SJCRH30 (cell line): ENCODE results near the gene SSH2. TPM values are rescaled to one million over a fixed set of nuclear protein-coding genes. Genes with fewer than 3 reads are reported as not detected.
"Not testable (repeated sequence)": the region's sequence is repeated elsewhere in the genome, so short reads cannot be mapped to it uniquely, and the experiment has no call there.

Experiments
- DNase-seq, 2 experiments: peaks; one replicate each; pipeline ENCODE4 v3.0.0-alpha.2; 2015 to 2020
- H3K27ac ChIP-seq: fragments of 250-450 bp; sonication (Bioruptor Pico); 2 replicates; pipeline ENCODE4 v1.5.1; 2020; ENCODE audit warnings: mild to moderate bottlenecking, moderate library complexity
- H3K27me3 ChIP-seq: fragments of 250-450 bp; sonication (Bioruptor Pico); 2 replicates; pipeline ENCODE4 v1.5.1; 2020; ENCODE audit warnings: mild to moderate bottlenecking, moderate library complexity
- H3K36me3 ChIP-seq: fragments of 250-450 bp; sonication (Bioruptor Pico); 2 replicates; pipeline ENCODE4 v1.5.1; 2020; ENCODE audit warnings: mild to moderate bottlenecking, moderate library complexity
- H3K4me1 ChIP-seq: fragments of 250-450 bp; sonication (Bioruptor Pico); 2 replicates; pipeline ENCODE4 v1.5.1; 2020; ENCODE audit warnings: mild to moderate bottlenecking, moderate library complexity
- H3K4me3 ChIP-seq: fragments of 250-450 bp; sonication (Bioruptor Pico); 2 replicates; pipeline ENCODE4 v1.5.1; 2020; ENCODE audit warnings: mild to moderate bottlenecking, moderate library complexity
- H3K9me3 ChIP-seq: fragments of 250-450 bp; sonication (Bioruptor Pico); replicated peaks from 2 replicates; pipeline ENCODE4 v1.5.1; 2020; ENCODE audit warnings: mild to moderate bottlenecking, moderate library complexity
- total RNA-seq: library from RNA; depleted of rRNA; stranded (reverse); fragments of >200 nt; shearing (Covaris generic); gene quantifications from 2 replicates; pipeline ENCODE4 v1.2.3, GENCODE V29; 2014

SSH2 gene
- total RNA-seq, 1 experiment from 2014 or later, result 34.8 TPM

- Histone ChIP-seq H3K4me1 (no peaks in the 10 kb centered on the region), H3K36me3 (no peaks in the 10 kb centered on the region), H3K27ac (no peak overlapping the region), H3K27me3 (no peaks in the 10 kb centered on the region), H3K4me3 (no peak overlapping the region), H3K9me3 (no peaks in the 10 kb centered on the region)
- no peak for DNase-seq
These were observed 18.6 kb upstream of the SSH2 start for GRCh38 chr17:29948448-29949215.

GRCh38 chr17:29945281-29945680 lies 15.3 kb upstream of the SSH2 start:
- Histone ChIP-seq H3K4me1 (no peaks in the 10 kb centered on the region), H3K36me3 (no peaks in the 10 kb centered on the region), H3K27me3 (no peaks in the 10 kb centered on the region), H3K9me3 (no peaks in the 10 kb centered on the region), H3K27ac (no peak overlapping the region), H3K4me3 (no peak overlapping the region)
- DNase-seq, result no peak

GRCh38 chr17:29941334-29941733 lies 11.3 kb upstream of the SSH2 start, which contains the start of gene EFCAB5:
EFCAB5 (plus strand) TSS chr17:29941634; CDS start chr17:29941797, 163 bp downstream.
- Histone ChIP-seq H3K27ac (no peak within 1 kb of the TSS), H3K4me3 (no peak within 1 kb of the TSS), H3K36me3 (no peaks in the 10 kb centered on the region), H3K9me3 (no peaks in the 10 kb centered on the region), H3K4me1 (no peaks in the 10 kb centered on the region), H3K27me3 (no peaks in the 10 kb centered on the region)
- DNase-seq, result no peak

DNA sequence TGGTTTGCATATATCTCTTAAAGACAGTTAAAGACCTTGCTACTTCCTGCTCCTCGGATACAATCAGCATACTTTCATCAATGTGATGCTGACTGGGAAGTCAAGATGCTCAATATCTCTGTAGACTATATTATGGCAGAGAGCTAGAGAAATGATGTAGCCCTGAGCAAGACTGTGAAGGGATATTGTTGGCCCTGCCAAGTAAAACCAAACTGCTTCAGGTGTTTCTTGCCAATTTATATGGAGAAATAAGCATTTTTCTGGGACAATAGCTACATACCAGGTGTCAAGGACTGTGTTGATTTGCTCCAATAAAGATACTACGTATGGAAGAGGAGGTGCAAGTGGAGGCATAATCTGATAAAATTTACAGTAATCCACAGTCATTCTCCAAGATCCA lies 6.7 kb upstream of the SSH2 start:
- no peaks in the 10 kb centered on the region for H3K9me3 ChIP-seq
- no peaks in the 10 kb centered on the region for H3K36me3 ChIP-seq
- no peaks in the 10 kb centered on the region for H3K4me1 ChIP-seq
- no peak overlapping the region for H3K4me3 ChIP-seq
- no peak for DNase-seq
- H3K27ac ChIP-seq, result no peak overlapping the region
- H3K27me3 ChIP-seq, result no peaks in the 10 kb centered on the region

DNA sequence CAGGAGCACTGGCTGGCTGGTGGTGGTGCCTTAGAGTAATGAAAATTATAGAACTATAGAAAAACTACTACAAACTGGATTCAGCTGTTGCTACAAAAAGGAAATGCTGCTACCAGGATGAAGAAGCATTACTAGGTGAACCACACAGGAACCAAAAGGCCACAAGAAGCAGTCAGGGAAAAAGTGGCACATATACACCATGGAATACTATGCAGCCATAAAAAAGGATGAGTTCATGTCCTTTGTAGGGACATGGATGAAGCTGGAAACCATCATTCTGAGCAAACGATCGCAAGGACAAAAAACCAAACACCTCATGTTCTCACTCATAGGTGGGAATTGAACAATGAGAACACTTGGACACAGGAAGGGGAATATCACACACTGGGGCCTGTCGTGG lies 5.9 kb upstream of the SSH2 start:
- H3K27me3 ChIP-seq, DNase-seq, H3K4me1 ChIP-seq, H3K36me3 ChIP-seq, H3K27ac ChIP-seq, H3K9me3 ChIP-seq, H3K4me3 ChIP-seq: not testable (repeated sequence)

DNA sequence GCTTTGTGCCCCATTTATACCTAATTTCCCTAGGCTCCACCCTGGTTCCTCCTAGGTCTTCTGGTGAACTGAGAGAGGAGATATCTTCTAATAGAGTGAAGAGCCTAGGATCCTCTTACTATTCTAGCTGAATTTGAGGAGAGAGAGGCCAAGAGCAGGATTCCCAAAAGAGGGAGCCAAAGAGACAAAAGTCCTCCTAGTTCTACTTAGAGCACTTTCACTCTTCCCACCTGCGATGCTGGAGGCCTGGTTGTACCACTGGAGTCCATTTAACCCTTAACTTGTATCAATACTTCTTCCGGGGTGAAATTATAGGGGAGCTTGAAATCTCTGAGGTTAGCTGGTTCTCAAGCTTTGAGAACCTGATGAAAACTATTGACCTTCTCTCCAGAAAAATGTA lies 3.4 kb upstream of the SSH2 start:
- Histone ChIP-seq H3K27ac (no peak overlapping the region), H3K9me3 (no peaks in the 10 kb centered on the region), H3K27me3 (no peaks in the 10 kb centered on the region), H3K4me1 (0 out of 2 replicates have a peak, but pooled peaks cover 1% of the 10 kb centered on the region), H3K36me3 (no peaks in the 10 kb centered on the region), H3K4me3 (no peak overlapping the region)
- peak; percentile 16 to 47 for DNase-seq

- H3K4me3 ChIP-seq, result peak overlapping the region; percentile 74
- no peaks in the 10 kb centered on the region for H3K27me3 ChIP-seq
- no peaks in the 10 kb centered on the region for H3K36me3 ChIP-seq
- H3K4me1 ChIP-seq, result peaks cover 11% of the 10 kb centered on the region
- peak; percentile 90 to 98 for DNase-seq
- no peak overlapping the region; the same call in 1 of the 2 replicates for H3K27ac ChIP-seq
- H3K9me3 ChIP-seq, result no peaks in the 10 kb centered on the region
These were observed 1.4 kb upstream of the SSH2 start for GRCh38 chr17:29931231-29931932.

- H3K36me3 ChIP-seq, result no peaks in the 10 kb centered on the region
These were observed 482 bp upstream of the SSH2 start for GRCh38 chr17:29930409-29931010.

GRCh38 chr17:29929006-29929532 lies 959 bp downstream of the SSH2 start:
- Histone ChIP-seq H3K4me1 (peaks cover 11% of the 10 kb centered on the region), H3K27ac (peak overlapping the region; percentile 79), H3K4me3 (peak overlapping the region; percentile 74), H3K9me3 (no peaks in the 10 kb centered on the region), H3K36me3 (peaks cover 4% of the 10 kb centered on the region), H3K27me3 (no peaks in the 10 kb centered on the region)
- peak; percentile 60 to 75 for DNase-seq

More at GRCh38 chr17:29930409-29931010, 482 bp upstream of the SSH2 start:
- DNase-seq, result no peak
- Histone ChIP-seq H3K9me3 (no peaks in the 10 kb centered on the region), H3K4me1 (peaks cover 11% of the 10 kb centered on the region), H3K4me3 (peak overlapping the region; percentile 74), H3K27ac (peak overlapping the region; percentile 79), H3K27me3 (no peaks in the 10 kb centered on the region)

DNA sequence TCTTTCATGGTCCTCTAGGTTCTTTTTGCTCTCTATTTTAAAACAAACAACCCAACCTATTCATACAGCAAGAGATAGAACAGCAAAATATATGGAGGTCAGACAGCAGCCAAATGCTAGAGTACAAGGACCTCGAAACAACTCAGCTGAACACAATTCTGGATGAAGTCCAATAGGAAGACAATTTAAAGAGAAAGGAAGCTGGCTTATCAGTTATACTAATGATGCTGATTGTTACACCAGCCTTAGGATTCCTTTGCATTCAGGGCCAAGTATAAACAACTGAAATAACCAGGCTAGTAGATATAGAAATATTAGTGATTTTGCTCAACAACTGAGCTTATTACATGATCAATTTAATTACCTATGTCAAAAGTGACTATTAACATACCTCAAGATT lies 2.5 kb downstream of the SSH2 start:
- H3K4me1 ChIP-seq, result peaks cover 11% of the 10 kb centered on the region
- no peak for DNase-seq
- peaks cover 4% of the 10 kb centered on the region for H3K36me3 ChIP-seq
- no peak overlapping the region for H3K4me3 ChIP-seq
- H3K9me3 ChIP-seq, result no peaks in the 10 kb centered on the region
- no peak overlapping the region for H3K27ac ChIP-seq
- no peaks in the 10 kb centered on the region for H3K27me3 ChIP-seq

DNA sequence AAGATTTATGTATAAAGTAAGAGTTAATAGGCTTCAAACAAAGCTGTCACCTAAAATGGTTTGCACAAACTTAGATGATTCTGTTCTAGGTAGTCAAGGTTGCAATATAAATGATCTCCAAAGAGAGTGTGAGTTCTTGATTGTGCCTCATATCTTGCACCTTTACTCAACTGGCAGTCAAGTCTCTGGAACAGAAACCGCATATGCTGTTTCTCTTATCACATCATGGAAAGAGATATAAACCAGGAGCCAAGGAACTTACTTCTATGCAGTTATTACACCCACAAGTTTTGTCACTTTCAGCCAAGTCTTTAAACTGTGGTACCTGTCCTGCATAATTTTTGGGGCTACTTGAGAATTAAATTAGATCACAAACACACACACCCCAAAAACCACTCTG lies 5.2 kb downstream of the SSH2 start:
- H3K9me3 ChIP-seq, result no peaks in the 10 kb centered on the region
- H3K27ac ChIP-seq, result no peak overlapping the region
- H3K4me1 ChIP-seq, result peaks cover 11% of the 10 kb centered on the region
- H3K4me3 ChIP-seq, result no peak overlapping the region
- peaks cover 11% of the 10 kb centered on the region for H3K36me3 ChIP-seq
- no peaks in the 10 kb centered on the region for H3K27me3 ChIP-seq
- no peak for DNase-seq

DNA sequence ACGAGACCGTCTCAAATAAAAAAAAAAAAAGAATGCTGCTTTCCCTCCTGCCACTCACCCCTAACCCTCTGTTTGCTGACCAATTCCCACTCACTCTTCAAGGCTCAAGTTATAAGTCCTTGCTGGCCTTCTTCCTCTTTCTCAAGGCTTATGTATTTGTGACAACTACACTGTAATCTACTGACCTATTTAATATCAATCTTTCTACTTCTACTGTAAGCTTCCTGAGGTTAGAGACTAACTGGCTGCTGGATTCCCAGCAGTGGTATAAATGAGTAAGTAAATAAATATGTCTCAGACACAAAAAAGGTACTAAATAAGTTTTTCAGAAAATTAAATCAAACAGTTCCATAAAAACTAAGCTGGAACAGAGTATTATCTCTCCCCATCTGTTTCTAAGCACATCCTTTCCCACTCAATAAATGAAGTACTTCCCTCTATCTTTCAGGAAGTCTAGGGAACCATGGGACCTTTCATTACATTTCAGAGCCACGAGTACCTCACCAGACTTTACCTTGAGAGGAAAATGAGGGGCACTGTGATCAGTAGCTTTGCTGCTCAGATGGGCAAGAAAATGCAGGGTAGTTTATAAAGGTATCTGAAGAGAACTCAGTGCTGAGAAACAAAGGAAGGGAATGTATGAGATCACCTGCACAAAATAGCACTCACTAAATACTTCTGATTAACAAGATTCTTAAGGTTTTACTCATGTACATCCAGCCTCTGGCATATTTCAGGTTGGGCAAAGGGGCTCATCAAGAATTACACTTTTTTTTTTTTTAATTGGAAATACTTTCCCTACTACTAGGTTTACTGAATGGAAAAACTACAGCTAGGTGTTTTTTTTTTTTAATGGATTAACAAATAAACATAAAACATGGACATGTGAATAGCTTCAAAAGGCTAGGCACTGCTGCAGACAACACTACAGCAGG lies 10.8 kb downstream of the SSH2 start:
- Histone ChIP-seq H3K9me3 (no peaks in the 10 kb centered on the region), H3K4me3 (no peak overlapping the region), H3K4me1 (peaks cover 4% of the 10 kb centered on the region; the same call in 1 of the 2 replicates), H3K27me3 (no peaks in the 10 kb centered on the region), H3K27ac (no peak overlapping the region), H3K36me3 (peaks cover 13% of the 10 kb centered on the region)
- no peak for DNase-seq

DNA sequence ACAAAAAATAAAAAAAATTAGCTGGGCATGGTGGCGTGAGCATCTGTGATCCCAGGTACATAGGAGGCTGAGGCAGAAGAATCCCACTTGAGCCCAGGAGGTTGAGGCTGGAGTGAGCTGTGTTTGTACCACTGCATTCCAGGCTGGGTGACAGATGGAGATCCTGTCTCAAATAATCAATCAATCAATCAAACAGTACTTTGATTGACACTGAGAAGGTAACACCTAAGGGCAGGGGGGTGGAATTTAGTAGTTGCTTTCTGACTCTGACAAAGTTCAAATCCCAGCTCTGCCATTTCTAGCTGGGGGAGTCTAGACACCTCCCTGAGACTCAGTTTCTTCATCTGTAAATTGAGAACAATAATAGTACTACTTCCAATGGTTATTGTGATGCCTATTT lies 12.0 kb downstream of the SSH2 start:
- DNase-seq, result no peak
- no peaks in the 10 kb centered on the region for H3K27me3 ChIP-seq
- H3K4me1 ChIP-seq, result peaks cover 4% of the 10 kb centered on the region; the same call in 1 of the 2 replicates

More for the DNA sequence above, 12.0 kb downstream of the SSH2 start:
- no peak overlapping the region for H3K4me3 ChIP-seq
- peaks cover 18% of the 10 kb centered on the region for H3K36me3 ChIP-seq
- H3K9me3 ChIP-seq, result no peaks in the 10 kb centered on the region
- no peak overlapping the region for H3K27ac ChIP-seq
